A549 (cell line): ENCODE results near the gene PPP2R5B. TPM values are rescaled to one million over a fixed set of nuclear protein-coding genes. Genes with fewer than 3 reads are reported as not detected.

Source experiments
- ATAC-seq, 2 experiments: fragments of 200-7000 bp in 1 of 2; fragments of >200 bp in 1 of 2; cut with Nextera tagmentation in 1 of 2; cut with Tn5 transposase in 1 of 2; 3 replicates each; pipeline versions ENCODE4 v1.8.0 to v1.9.1; 2018 to 2020; ENCODE audit warnings: mild to moderate bottlenecking in 1 of 2, moderate library complexity in 1 of 2
- CTCF ChIA-PET: fragments of 300-600 bp; sonication (Branson Sonifier 250); formaldehyde crosslinking; extraction: SDS; loops from one replicate; lab custom pipeline; 2021; ENCODE audit warnings: antibody characterized with exemption, inconsistent platforms; lab: Yijun Ruan, JAX
- POLR2A ChIA-PET: fragments of 350-600 bp; formaldehyde crosslinking; extraction: SDS; loops from one replicate; lab custom pipeline; 2021; ENCODE audit warnings: antibody characterized with exemption, inconsistent platforms; lab: Yijun Ruan, JAX
- DNase-seq, 2 experiments: peaks; one replicate each; pipeline versions ENCODE4 v3.0.0 to v3.0.0-alpha.2; 2011 to 2016; ENCODE audit warnings: low read depth in 1 of 2, low spot score in 1 of 2
- FAIRE-seq: peaks from 2 replicates; lab custom pipeline; 2011; peaks lifted over from hg19 to GRCh38; lab: Jason Lieb, UNC
- H3K27ac ChIP-seq, 2 experiments: fragments of >200 bp; sonication (Bioruptor Twin); formaldehyde crosslinking; 3 replicates each; pipeline ENCODE4 v1.5.1; 2016 to 2017
- H3K4me1 ChIP-seq: fragments of >200 bp; sonication (Bioruptor Twin); formaldehyde crosslinking; 3 replicates; pipeline ENCODE4 v1.6.1; 2016
- H3K4me2 ChIP-seq: fragments of >200 bp; sonication (Bioruptor Twin); formaldehyde crosslinking; 3 replicates; pipeline ENCODE4 v1.6.1; 2016
- H3K4me3 ChIP-seq: fragments of >200 bp; sonication (Bioruptor Twin); formaldehyde crosslinking; 3 replicates; pipeline ENCODE4 v1.5.1; 2016
- H3K9me3 ChIP-seq: fragments of >200 bp; sonication (Bioruptor Twin); formaldehyde crosslinking; 3 replicates; pipeline ENCODE4 v1.6.1; 2016
- CBX2 ChIP-seq: fragments of 200-600 bp; sonication (generic); IDR thresholded peaks from 2 replicates; pipeline ENCODE4 v1.6.1; 2016; ENCODE audit warnings: low read depth, mild to moderate bottlenecking, borderline replicate concordance
- CBX8 ChIP-seq: fragments of 200-600 bp; sonication (generic); IDR thresholded peaks from 2 replicates; pipeline ENCODE4 v1.6.1; 2016
- CHD4 ChIP-seq: fragments of 200-600 bp; sonication (generic); IDR thresholded peaks from 2 replicates; pipeline ENCODE4 v1.6.1; 2016; ENCODE audit warnings: antibody characterized with exemption, mild to moderate bottlenecking, borderline replicate concordance
- E2F6 ChIP-seq: IDR thresholded peaks from 2 replicates; pipeline ENCODE4 v1.6.1; 2012; ENCODE audit warnings: low read depth, borderline replicate concordance
- FOSB ChIP-seq: fragments of 250-450 bp; sonication (Bioruptor Pico); IDR thresholded peaks from 2 replicates; pipeline ENCODE4 v1.5.0; 2020; ENCODE audit warnings: mild to moderate bottlenecking, moderate library complexity
- GATA3 ChIP-seq: IDR thresholded peaks from 2 replicates; pipeline ENCODE4 v1.6.1; 2012; ENCODE audit warnings: borderline replicate concordance
- HEYL ChIP-seq: fragments of 250-450 bp; sonication (Bioruptor Pico); IDR thresholded peaks from 2 replicates; pipeline ENCODE4 v1.8.0; 2021; ENCODE audit warnings: mild to moderate bottlenecking, moderate library complexity
- HOXA7 ChIP-seq: fragments of 250-450 bp; sonication (Bioruptor Pico); IDR thresholded peaks from 2 replicates; pipeline ENCODE4 v1.5.0; 2020; ENCODE audit warnings: mild to moderate bottlenecking, moderate library complexity
- MAX ChIP-seq: IDR thresholded peaks from 2 replicates; pipeline ENCODE4 v1.6.1; 2012
- MAZ ChIP-seq: fragments of 150-350 bp; IDR thresholded peaks from 2 replicates; pipeline ENCODE4 v1.6.1; 2014; ENCODE audit warnings: antibody characterized with exemption, low read depth, low read length, borderline replicate concordance
- MYC ChIP-seq: IDR thresholded peaks from 2 replicates; pipeline ENCODE4 v1.6.1; 2012; ENCODE audit warnings: mild to moderate bottlenecking, inconsistent platforms, low read length, improper control_type of control experiment, borderline replicate concordance
- NFE2L2 ChIP-seq: fragments of 150-350 bp; conservative IDR thresholded peaks from 2 replicates; pipeline ENCODE4 v1.6.1; 2014; ENCODE audit warnings: low read length
- NR3C1 ChIP-seq: fragments of >200 bp; sonication (Bioruptor Twin); formaldehyde crosslinking; IDR thresholded peaks from 3 replicates; pipeline ENCODE4 v1.6.1; 2017
- POLR2A ChIP-seq: IDR thresholded peaks from 2 replicates; pipeline ENCODE4 v1.6.1; 2012; ENCODE audit warnings: mild to moderate bottlenecking, low read length
- RAD21 ChIP-seq, 2 experiments: fragments of >200 bp in 1 of 2; sonication (Bioruptor Twin) in 1 of 2; formaldehyde crosslinking in 1 of 2; IDR thresholded peaks in 1 of 2; conservative IDR thresholded peaks in 1 of 2; 2 replicates in 1 of 2; 3 replicates in 1 of 2; pipeline ENCODE4 v1.6.1; 2012 to 2018; ENCODE audit warnings: inconsistent platforms in 1 of 2
- RARB ChIP-seq: fragments of 250-450 bp; sonication (Bioruptor Pico); IDR thresholded peaks from 2 replicates; pipeline ENCODE4 v1.8.0; 2021; ENCODE audit warnings: mild to moderate bottlenecking, moderate library complexity
- RCOR1 ChIP-seq: fragments of 150-350 bp; IDR thresholded peaks from 2 replicates; pipeline ENCODE4 v1.6.1; 2014; ENCODE audit warnings: antibody characterized with exemption, low read length, low read depth
- RFX5 ChIP-seq: fragments of 450-650 bp; IDR thresholded peaks from 2 replicates; pipeline ENCODE4 v1.7.1; 2014; ENCODE audit warnings: antibody characterized with exemption, mild to moderate bottlenecking, moderate library complexity
- SREBF2 ChIP-seq: fragments of 450-650 bp; IDR thresholded peaks from 2 replicates; pipeline ENCODE4 v1.6.1; 2014; ENCODE audit warnings: mild to moderate bottlenecking, moderate library complexity
- TFCP2L1 ChIP-seq: fragments of 250-450 bp; sonication (Bioruptor Pico); IDR thresholded peaks from 2 replicates; pipeline ENCODE4 v1.5.0; 2021; ENCODE audit warnings: mild to moderate bottlenecking
- USF2 ChIP-seq: fragments of 450-650 bp; IDR thresholded peaks from 2 replicates; pipeline ENCODE4 v1.6.1; 2014; ENCODE audit warnings: antibody characterized with exemption
- WGBS: methylation state at CpG from one replicate; pipeline ENCODE4 v1.1.6; 2017; ENCODE audit errors: missing lambda C conversion rate; 5-methylcytosine and 5-hydroxymethylcytosine counted together
- polyA plus RNA-seq, 4 experiments: library from polyadenylated mRNA; depleted of rRNA in 3 of 4; stranded (reverse); fragments of >200 nt; fragmentation: RNase III in 1 of 4; extraction: RNeasy Plus Mini Kit Qiagen cat#74134 plus additional on column Dnase treatment in 1 of 4; gene quantifications; 2 replicates in 3 of 4; 3 replicates in 1 of 4; pipeline ENCODE4 v1.2.3, GENCODE V29; 2011 to 2017
- TF ChIP-seq, protein P1 (sequence below): fragments of >200 bp; sonication (Bioruptor Twin); formaldehyde crosslinking; IDR thresholded peaks from 3 replicates; pipeline ENCODE4 v1.6.1; 2016
- TF ChIP-seq, protein P2 (sequence below): fragments of 200-600 bp; sonication (generic); IDR thresholded peaks from 2 replicates; pipeline ENCODE4 v1.6.1; 2016; ENCODE audit warnings: antibody characterized with exemption, mild to moderate bottlenecking, moderate library complexity

PPP2R5B gene
- polyA plus RNA-seq, 2 of the 4 experiments (the other 2 are of a cell fraction), result 5.7 to 6.9 TPM

DNA sequence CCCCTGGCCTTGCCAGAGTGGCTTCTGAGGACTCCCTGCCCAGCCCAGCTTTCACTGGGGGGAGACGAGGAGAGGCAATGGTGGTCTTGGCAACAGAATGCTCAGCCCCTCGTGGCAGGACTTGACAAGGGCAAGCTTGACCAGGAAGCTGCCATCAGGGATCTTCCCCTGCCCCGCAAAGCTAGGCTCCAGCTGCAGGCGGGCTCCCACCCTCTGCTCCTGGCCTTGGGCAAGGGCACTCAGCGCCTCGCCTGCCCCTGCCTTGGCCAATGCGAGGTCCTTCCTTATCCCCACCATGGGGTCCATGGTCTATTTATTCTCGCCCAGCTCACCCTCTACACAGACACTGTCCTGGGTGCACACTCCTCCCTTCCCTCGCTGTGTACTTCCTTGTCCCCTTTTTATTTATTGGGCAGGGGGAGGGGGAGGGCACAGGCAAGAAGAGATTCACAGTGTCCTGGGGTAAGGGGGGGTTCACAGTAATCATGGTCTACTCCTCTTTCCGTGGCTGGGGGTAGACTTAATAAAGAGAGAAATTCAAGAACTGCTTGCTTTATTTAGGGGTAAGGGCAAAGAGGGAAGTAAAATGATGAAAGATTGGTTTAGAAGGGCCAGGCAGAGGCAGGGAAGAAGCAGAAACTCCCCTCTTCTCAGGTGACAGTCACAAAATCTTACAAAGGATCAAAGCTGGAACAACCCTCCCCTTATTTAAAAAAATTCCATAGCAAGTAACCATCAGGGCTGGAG, 9.6 kb downstream of the PPP2R5B start:
- H3K9me3 ChIP-seq, result no peaks in the 10 kb centered on the region
- ChIA-PET CTCF (interaction anchor here (0.6 to 2.3 kb wide), 12 partner anchors 8 to 85 kb away, joined by 3 to 10 read pairs (median 3); partner anchors contain the start of genes ARL2 and BATF2), POLR2A (interaction anchor here (0.6 to 1.0 kb wide), 3 partner anchors 9 to 22 kb away, joined by 3 to 5 read pairs (median 3); partner anchors contain the start of gene PPP2R5B)
- H3K4me1 ChIP-seq, result no peaks in the 10 kb centered on the region
- no peak for ATAC-seq
- TF ChIP-seq GATA3 (no peak), CHD4 (no peak), RAD21 (conservative IDR thresholded peaks at IDR 0.05 in 1 of 2, IDR thresholded peaks at IDR 0.05 in 1 of 2) (no peak), HOXA7 (no peak), TFCP2L1 (CRISPR knock-in tag) (no peak), RFX5 (no peak), CBX8 (no peak), MAX (no peak), USF2 (no peak), POLR2A (no peak), NFE2L2 (no peak), HEYL (CRISPR knock-in tag) (no peak), MAZ (no peak), SREBF2 (no peak), FOSB (CRISPR knock-in tag) (no peak)
- TF ChIP-seq, protein P1, sequence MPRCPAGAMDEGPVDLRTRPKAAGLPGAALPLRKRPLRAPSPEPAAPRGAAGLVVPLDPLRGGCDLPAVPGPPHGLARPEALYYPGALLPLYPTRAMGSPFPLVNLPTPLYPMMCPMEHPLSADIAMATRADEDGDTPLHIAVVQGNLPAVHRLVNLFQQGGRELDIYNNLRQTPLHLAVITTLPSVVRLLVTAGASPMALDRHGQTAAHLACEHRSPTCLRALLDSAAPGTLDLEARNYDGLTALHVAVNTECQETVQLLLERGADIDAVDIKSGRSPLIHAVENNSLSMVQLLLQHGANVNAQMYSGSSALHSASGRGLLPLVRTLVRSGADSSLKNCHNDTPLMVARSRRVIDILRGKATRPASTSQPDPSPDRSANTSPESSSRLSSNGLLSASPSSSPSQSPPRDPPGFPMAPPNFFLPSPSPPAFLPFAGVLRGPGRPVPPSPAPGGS, result no peak
- TF ChIP-seq, protein P2, sequence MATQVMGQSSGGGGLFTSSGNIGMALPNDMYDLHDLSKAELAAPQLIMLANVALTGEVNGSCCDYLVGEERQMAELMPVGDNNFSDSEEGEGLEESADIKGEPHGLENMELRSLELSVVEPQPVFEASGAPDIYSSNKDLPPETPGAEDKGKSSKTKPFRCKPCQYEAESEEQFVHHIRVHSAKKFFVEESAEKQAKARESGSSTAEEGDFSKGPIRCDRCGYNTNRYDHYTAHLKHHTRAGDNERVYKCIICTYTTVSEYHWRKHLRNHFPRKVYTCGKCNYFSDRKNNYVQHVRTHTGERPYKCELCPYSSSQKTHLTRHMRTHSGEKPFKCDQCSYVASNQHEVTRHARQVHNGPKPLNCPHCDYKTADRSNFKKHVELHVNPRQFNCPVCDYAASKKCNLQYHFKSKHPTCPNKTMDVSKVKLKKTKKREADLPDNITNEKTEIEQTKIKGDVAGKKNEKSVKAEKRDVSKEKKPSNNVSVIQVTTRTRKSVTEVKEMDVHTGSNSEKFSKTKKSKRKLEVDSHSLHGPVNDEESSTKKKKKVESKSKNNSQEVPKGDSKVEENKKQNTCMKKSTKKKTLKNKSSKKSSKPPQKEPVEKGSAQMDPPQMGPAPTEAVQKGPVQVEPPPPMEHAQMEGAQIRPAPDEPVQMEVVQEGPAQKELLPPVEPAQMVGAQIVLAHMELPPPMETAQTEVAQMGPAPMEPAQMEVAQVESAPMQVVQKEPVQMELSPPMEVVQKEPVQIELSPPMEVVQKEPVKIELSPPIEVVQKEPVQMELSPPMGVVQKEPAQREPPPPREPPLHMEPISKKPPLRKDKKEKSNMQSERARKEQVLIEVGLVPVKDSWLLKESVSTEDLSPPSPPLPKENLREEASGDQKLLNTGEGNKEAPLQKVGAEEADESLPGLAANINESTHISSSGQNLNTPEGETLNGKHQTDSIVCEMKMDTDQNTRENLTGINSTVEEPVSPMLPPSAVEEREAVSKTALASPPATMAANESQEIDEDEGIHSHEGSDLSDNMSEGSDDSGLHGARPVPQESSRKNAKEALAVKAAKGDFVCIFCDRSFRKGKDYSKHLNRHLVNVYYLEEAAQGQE, result no peak
- H3K4me3 ChIP-seq, result no peak overlapping the region
- DNase-seq, result no peak
- no peak for FAIRE-seq
- no peak overlapping the region for H3K27ac ChIP-seq
- H3K4me2 ChIP-seq, result no peak overlapping the region
- WGBS, result 83% methylated on average over 10 of the region's 10 CpGs

- no peak for FAIRE-seq
- DNase-seq, result no peak
- Histone ChIP-seq H3K9me3 (no peaks in the 10 kb centered on the region), H3K27ac (no peak overlapping the region), H3K4me3 (no peak overlapping the region), H3K4me1 (no peaks in the 10 kb centered on the region), H3K4me2 (no peak overlapping the region)
- no peak for ATAC-seq
- POLR2A ChIA-PET, result interaction anchor here (0.8 to 1.0 kb wide), 2 partner anchors 8 to 11 kb away, joined by 3 read pairs; partner anchors contain the start of gene PPP2R5B
- CTCF ChIA-PET, result interaction anchor here (0.9 to 3.2 kb wide), 9 partner anchors 9 to 86 kb away, joined by 3 to 11 read pairs (median 3); partner anchors contain the start of genes ARL2 and BATF2
- 85% methylated on average over 21 of the region's 27 CpGs for WGBS
- TF ChIP-seq RARB (CRISPR knock-in tag) (no peak), MAZ (no peak), HOXA7 (no peak), CBX2 (no peak), RCOR1 (no peak), MYC (no peak), NR3C1 (no peak), E2F6 (no peak)
- TF ChIP-seq, protein P1, result no peak
- TF ChIP-seq, protein P2, result no peak
These were observed 10.3 kb downstream of the PPP2R5B start for GRCh38 chr11:64934682-64935358.
